B cell (primary cell): ENCODE data around the gene AMIGO1. TPM values are rescaled to one million over a fixed set of nuclear protein-coding genes. Genes with fewer than 3 reads are reported as not detected.

Experiments used
- ATAC-seq: fragments of 200-7000 bp; cut with Tn5 transposase; one replicate; pipeline ENCODE4 v1.10.0; 2021; ENCODE audit warnings: low read depth, mild to moderate bottlenecking, moderate number of reproducible peaks, moderate library complexity
- CTCF ChIA-PET: fragments of 350-600 bp; sonication (Branson Sonifier 250); formaldehyde crosslinking; loops from one replicate; lab custom pipeline; 2021; ENCODE audit warnings: antibody characterized with exemption, inconsistent platforms; lab: Charles Lee
- POLR2A ChIA-PET: fragments of 350-600 bp; sonication (Branson Sonifier 250); formaldehyde crosslinking; loops from one replicate; lab custom pipeline; 2021; ENCODE audit warnings: antibody characterized with exemption; lab: Charles Lee
- DNase-seq: peaks from one replicate; pipeline ENCODE4 v3.0.0; 2013
- H2AFZ ChIP-seq: 2 replicates; pipeline ENCODE4 v1.6.1; 2012; ENCODE audit warnings: mild to moderate bottlenecking, low read depth, low read length; ENCODE audit not compliant: insufficient read depth, poor library complexity, severe bottlenecking
- H3K27ac ChIP-seq, 2 donors: 1 replicate in 1 of 2; 2 replicates in 1 of 2; pipeline ENCODE4 v1.5.1; 2012 to 2013; ENCODE audit warnings: low read length in 2 of 2, mild to moderate bottlenecking in 2 of 2, moderate library complexity in 1 of 2
- H3K27me3 ChIP-seq, 4 experiments: fragments of 200-600 bp in 1 of 4; sonication (generic) in 1 of 4; replicated peaks in 1 of 4; 1 replicate in 2 of 4; 2 replicates in 2 of 4; pipeline versions ENCODE4 v1.6.1 to v1.7.0; 2013 to 2016; ENCODE audit warnings: low read length in 3 of 4, mild to moderate bottlenecking in 2 of 4, mixed read lengths in 1 of 4, moderate library complexity in 1 of 4; ENCODE audit not compliant: insufficient read depth in 4 of 4, control insufficient read depth in 3 of 4; ENCODE audit errors: control extremely low read depth in 1 of 4
- H3K36me3 ChIP-seq, 2 experiments: replicated peaks in 1 of 2; 1 replicate in 1 of 2; 2 replicates in 1 of 2; pipeline versions ENCODE4 v1.6.1 to v1.7.1; 2013; ENCODE audit warnings: low read length in 1 of 2; ENCODE audit not compliant: insufficient read depth in 2 of 2, control insufficient read depth in 1 of 2; ENCODE audit errors: control extremely low read depth in 1 of 2, extremely low read depth in 1 of 2
- H3K4me1 ChIP-seq, 2 donors: fragments of 200-600 bp in 1 of 2; sonication (generic) in 1 of 2; 1 replicate in 1 of 2; 2 replicates in 1 of 2; pipeline versions ENCODE4 v1.5.1 to v1.6.1; 2013 to 2017; ENCODE audit warnings: low read length in 2 of 2; ENCODE audit not compliant: control insufficient read depth in 2 of 2, insufficient read depth in 2 of 2
- H3K4me2 ChIP-seq: replicated peaks from 2 replicates; pipeline ENCODE3; 2012; ENCODE audit warnings: mild to moderate bottlenecking, low read depth, low read length; ENCODE audit not compliant: poor library complexity, severe bottlenecking
- H3K4me3 ChIP-seq, 5 experiments: fragments of 200-600 bp in 1 of 5; sonication (generic) in 1 of 5; 1 replicate in 3 of 5; 2 replicates in 2 of 5; pipeline versions ENCODE4 v1.5.1 to v1.7.0; 2011 to 2016; ENCODE audit warnings: low read length in 4 of 5, mild to moderate bottlenecking in 4 of 5, low read depth in 2 of 5, control low read depth in 1 of 5, moderate library complexity in 1 of 5; ENCODE audit not compliant: insufficient read depth in 1 of 5; ENCODE audit errors: control extremely low read depth in 1 of 5, extremely low read depth in 1 of 5
- H3K79me2 ChIP-seq: fragments of 200-600 bp; sonication (generic); one replicate; pipeline ENCODE4 v1.6.0; 2016; ENCODE audit warnings: low read length; ENCODE audit not compliant: control insufficient read depth, insufficient read depth
- H3K9ac ChIP-seq: fragments of 200-600 bp; sonication (generic); 2 replicates; pipeline ENCODE4 v1.6.1; 2017; ENCODE audit warnings: mild to moderate bottlenecking, low read length, moderate library complexity
- H3K9me3 ChIP-seq, 3 donors: one replicate each; pipeline versions ENCODE4 v1.6.1 to v1.7.1; 2013; ENCODE audit warnings: low read length in 2 of 3; ENCODE audit not compliant: control insufficient read depth in 2 of 3, insufficient read depth in 1 of 3; ENCODE audit errors: control extremely low read depth in 1 of 3
- H4K20me1 ChIP-seq: 2 replicates; pipeline ENCODE4 v1.6.0; 2012; ENCODE audit warnings: mild to moderate bottlenecking, low read length; ENCODE audit not compliant: insufficient read depth, control insufficient read depth, poor library complexity, severe bottlenecking
- H3K27ac Mint-ChIP-seq: one replicate; pipeline ENCODE4 v1.8.0; 2021; ENCODE audit warnings: mixed read lengths
- H3K27me3 Mint-ChIP-seq: one replicate; pipeline ENCODE4 v1.8.0; 2021; ENCODE audit warnings: mixed read lengths
- H3K4me1 Mint-ChIP-seq: one replicate; pipeline ENCODE4 v1.8.0; 2021; ENCODE audit warnings: mixed read lengths
- H3K4me3 Mint-ChIP-seq: one replicate; pipeline ENCODE4 v1.8.0; 2021; ENCODE audit warnings: mixed read lengths
- H3K9me3 Mint-ChIP-seq: one replicate; pipeline ENCODE4 v1.8.0; 2022; ENCODE audit warnings: mixed read lengths; ENCODE audit not compliant: insufficient read depth
- CTCF ChIP-seq: fragments of 200-600 bp; IDR thresholded peaks from one replicate; pipeline ENCODE4 v1.8.0; 2022; ENCODE audit warnings: antibody characterized with exemption, mild to moderate bottlenecking
- EZH2 ChIP-seq: IDR thresholded peaks from 2 replicates; pipeline ENCODE4 v1.6.1; 2012; ENCODE audit warnings: borderline replicate concordance, low read depth, mild to moderate bottlenecking, moderate library complexity, low read length; ENCODE audit not compliant: insufficient read depth, poor library complexity, severe bottlenecking
- WGBS: methylation state at CpG from one replicate; pipeline ENCODE4 v1.1.5; 2013; ENCODE audit warnings: missing lambda C conversion rate; ENCODE audit not compliant: insufficient coverage; 5-methylcytosine and 5-hydroxymethylcytosine counted together
- intact Hi-C: fragments of 100-400 bp; cut with micrococcal nuclease; formaldehyde crosslinking; loops from one replicate; pipeline ENCODE4 v1.10.0; 2022
- polyA plus RNA-seq: library from polyadenylated mRNA; depleted of rRNA; stranded (reverse); fragments of >200 nt; gene quantifications from 2 replicates; pipeline ENCODE4 v1.2.3, GENCODE V29; 2012
- total RNA-seq, 2 donors: library from RNA; stranded (reverse); fragments of 120-200 nt in 1 of 2; gene quantifications; 1 replicate in 1 of 2; 2 replicates in 1 of 2; pipeline versions ENCODE4 v1.2.3 to v1.2.4, GENCODE V29; 2013 to 2022

Gene AMIGO1
- total and polyA plus RNA-seq, 2 donors (not counting 1 experiment from before 2014, with no cell fraction given), result 0.19 to 2.4 TPM

- DNase-seq (no peak), ATAC-seq (no peak)
- peak overlapping the region; percentile 63 for H3K4me2 ChIP-seq
- Mint-ChIP-seq H3K4me1 (peaks cover 38% of the 10 kb centered on the region), H3K9me3 (no peaks in the 10 kb centered on the region), H3K27ac (peak overlapping the region; percentile 93), H3K4me3 (peak overlapping the region; percentile 97), H3K27me3 (no peaks in the 10 kb centered on the region)
- peaks cover 36% of the 10 kb centered on the region for H4K20me1 ChIP-seq
- H3K4me3 ChIP-seq, result no peak overlapping the region
- 87% methylated on average over 4 of the region's 4 CpGs for WGBS
- no peak overlapping the region for H3K27ac ChIP-seq
- POLR2A ChIA-PET, result interaction anchor here (1.1 kb wide), 2 partner anchors 10 to 67 kb away, joined by 4 to 7 read pairs; partner anchors contain the start of gene PSMA5
- TF ChIP-seq EZH2 (no peak), CTCF (no peak)
- no peak overlapping the region for H3K9ac ChIP-seq
- H2AFZ ChIP-seq, result peak overlapping the region; percentile 93
- H3K27me3 ChIP-seq, result no peaks in the 10 kb centered on the region
- CTCF ChIA-PET, result interaction anchor here (0.8 to 37.9 kb wide), 12 partner anchors 9 to 1283 kb away, joined by 3 to 926 read pairs (median 10); partner anchors contain the start of genes AHCYL1, AMIGO1, ATXN7L2 and GPR61
- H3K9me3 ChIP-seq, result no peaks in the 10 kb centered on the region
- peaks cover 16 to 33% of the 10 kb centered on the region in 2 donors for H3K4me1 ChIP-seq
- H3K79me2 ChIP-seq, result peaks cover 50% of the 10 kb centered on the region
- peaks cover 0 to 54% of the 10 kb centered on the region in 2 experiments for H3K36me3 ChIP-seq
- intact Hi-C loops, result loop anchor here (5.0 kb wide), 2 partner anchors 129 to 494 kb away; no protein-coding TSS in a partner anchor
Measured at GRCh38 chr1:109493227-109493626, 16.3 kb downstream of the AMIGO1 start.

- Histone ChIP-seq H3K36me3 (peaks cover 0 to 49% of the 10 kb centered on the region in 2 experiments), H3K79me2 (peaks cover 45% of the 10 kb centered on the region), H3K27ac (no peak overlapping the region), H2AFZ (no peak overlapping the region), H3K9me3 (no peaks in the 10 kb centered on the region), H3K4me3 (no peak overlapping the region), H3K4me2 (no peak overlapping the region), H3K9ac (no peak overlapping the region), H4K20me1 (peaks cover 32% of the 10 kb centered on the region), H3K27me3 (no peaks in the 10 kb centered on the region), H3K4me1 (peaks cover 16 to 33% of the 10 kb centered on the region in 2 donors)
- POLR2A ChIA-PET, result no interaction called here
- 88% methylated on average over 4 of the region's 4 CpGs for WGBS
- Mint-ChIP-seq H3K27me3 (no peaks in the 10 kb centered on the region), H3K9me3 (no peaks in the 10 kb centered on the region), H3K4me1 (peaks cover 37% of the 10 kb centered on the region), H3K27ac (no peak overlapping the region), H3K4me3 (peak overlapping the region; percentile 30)
- CTCF ChIA-PET, result interaction anchor here (1.7 to 37.9 kb wide), 8 partner anchors 9 to 285 kb away, joined by 6 to 926 read pairs (median 26); partner anchors contain the start of genes AMIGO1, ATXN7L2 and GPR61
- no peak for TF ChIP-seq EZH2
- no peak for TF ChIP-seq CTCF
- intact Hi-C loops, result loop anchor here (5.0 kb wide), 2 partner anchors 130 to 495 kb away; no protein-coding TSS in a partner anchor
- ATAC-seq (no peak), DNase-seq (no peak)
Measured at GRCh38 chr1:109492779-109493178, 16.7 kb downstream of the AMIGO1 start.
